Activated T-helper 2 cell treated with anti-CD3 and anti-CD28 coated beads, Interferon-gamma antibody, Interleukin-2, Interleukin-4, amounts not matched to agents 10 μg/mL and 5 μg/mL and 100 μg/mL, durations not matched to agents 14 hours and 24 hours and 36 hours (primary cell): ENCODE results near the gene ANO3. TPM values are rescaled to one million over a fixed set of nuclear protein-coding genes. Genes with fewer than 3 reads are reported as not detected.

Source experiments
- DNase-seq: peaks from one replicate; pipeline ENCODE4 v3.0.0; 2021; ENCODE audit warnings: low spot score
- H3K27ac Mint-ChIP-seq: one replicate; pipeline ENCODE4 v1.8.0; 2021; ENCODE audit warnings: mixed read lengths
- H3K27me3 Mint-ChIP-seq: one replicate; pipeline ENCODE4 v1.8.0; 2021; ENCODE audit warnings: low read depth, mixed read lengths
- H3K36me3 Mint-ChIP-seq: one replicate; pipeline ENCODE4 v1.8.0; 2021; ENCODE audit warnings: low read depth, mixed read lengths
- H3K4me1 Mint-ChIP-seq: one replicate; pipeline ENCODE4 v1.8.0; 2021; ENCODE audit warnings: low read depth, mixed read lengths
- H3K4me3 Mint-ChIP-seq: one replicate; pipeline ENCODE4 v1.8.0; 2021; ENCODE audit warnings: low read depth, mild to moderate bottlenecking, moderate library complexity, mixed read lengths
- H3K9me3 Mint-ChIP-seq: one replicate; pipeline ENCODE4 v1.8.0; 2021; ENCODE audit warnings: mixed read lengths
- intact Hi-C: fragments of 100-400 bp; cut with micrococcal nuclease; formaldehyde crosslinking; loops from one replicate; pipeline ENCODE4 v1.15.1; 2023
- total RNA-seq: library from RNA; stranded (reverse); gene quantifications from 2 replicates; pipeline ENCODE4 v1.2.3, GENCODE V29; 2022

ANO3 gene
- total RNA-seq, 1 donor from 2014 or later = not detected

GRCh38 chr11:26474401-26474800 is 142.5 kb downstream of the ANO3 start:
- DNase-seq = no peak
- Mint-ChIP-seq H3K4me3 (no peak overlapping the region), H3K27ac (no peak overlapping the region), H3K4me1 (no peaks in the 10 kb centered on the region), H3K9me3 (peaks cover 7% of the 10 kb centered on the region), H3K36me3 (no peaks in the 10 kb centered on the region), H3K27me3 (no peaks in the 10 kb centered on the region)
- intact Hi-C loops = no loop called here

GRCh38 chr11:26477396-26477795 is 145.5 kb downstream of the ANO3 start:
- Mint-ChIP-seq H3K9me3 (peaks cover 7% of the 10 kb centered on the region), H3K27me3 (no peaks in the 10 kb centered on the region), H3K36me3 (no peaks in the 10 kb centered on the region), H3K4me3 (no peak overlapping the region), H3K4me1 (no peaks in the 10 kb centered on the region), H3K27ac (no peak overlapping the region)
- intact Hi-C loops = no loop called here
- no peak for DNase-seq

GRCh38 chr11:26478710-26479109 is 146.8 kb downstream of the ANO3 start:
- H3K27ac Mint-ChIP-seq = no peak overlapping the region
- DNase-seq = no peak

GRCh38 chr11:26480041-26480440 is 148.1 kb downstream of the ANO3 start:
- intact Hi-C loops = no loop called here
- H3K4me3 Mint-ChIP-seq = no peak overlapping the region
- no peak for DNase-seq
- H3K27me3 Mint-ChIP-seq = no peaks in the 10 kb centered on the region
- no peaks in the 10 kb centered on the region for H3K4me1 Mint-ChIP-seq
- peaks cover 17% of the 10 kb centered on the region for H3K9me3 Mint-ChIP-seq
- H3K27ac Mint-ChIP-seq = no peak overlapping the region
- no peaks in the 10 kb centered on the region for H3K36me3 Mint-ChIP-seq

More at GRCh38 chr11:26478710-26479109, 146.8 kb downstream of the ANO3 start:
- Mint-ChIP-seq H3K27me3 (no peaks in the 10 kb centered on the region), H3K4me3 (no peak overlapping the region), H3K4me1 (no peaks in the 10 kb centered on the region), H3K36me3 (no peaks in the 10 kb centered on the region), H3K9me3 (peaks cover 13% of the 10 kb centered on the region)
- intact Hi-C loops = no loop called here

GRCh38 chr11:26483108-26483507 is 151.2 kb downstream of the ANO3 start:
- intact Hi-C loops = no loop called here
- no peak overlapping the region for H3K4me3 Mint-ChIP-seq
- no peaks in the 10 kb centered on the region for H3K4me1 Mint-ChIP-seq
- H3K27me3 Mint-ChIP-seq = no peaks in the 10 kb centered on the region
- H3K27ac Mint-ChIP-seq = no peak overlapping the region
- H3K36me3 Mint-ChIP-seq = no peaks in the 10 kb centered on the region
- peaks cover 29% of the 10 kb centered on the region for H3K9me3 Mint-ChIP-seq
- DNase-seq = no peak

GRCh38 chr11:26490546-26490945 is 158.6 kb downstream of the ANO3 start:
- Mint-ChIP-seq H3K27me3 (no peaks in the 10 kb centered on the region), H3K4me3 (no peak overlapping the region), H3K9me3 (peaks cover 25% of the 10 kb centered on the region), H3K4me1 (no peaks in the 10 kb centered on the region), H3K36me3 (no peaks in the 10 kb centered on the region), H3K27ac (no peak overlapping the region)
- intact Hi-C loops = no loop called here
- DNase-seq = no peak

- no peak for DNase-seq
- H3K9me3 Mint-ChIP-seq = peaks cover 13% of the 10 kb centered on the region
- H3K27me3 Mint-ChIP-seq = no peaks in the 10 kb centered on the region
- H3K4me1 Mint-ChIP-seq = no peaks in the 10 kb centered on the region
- H3K36me3 Mint-ChIP-seq = no peaks in the 10 kb centered on the region
- intact Hi-C loops = no loop called here
- no peak overlapping the region for H3K27ac Mint-ChIP-seq
- H3K4me3 Mint-ChIP-seq = no peak overlapping the region
These were observed 161.7 kb downstream of the ANO3 start for GRCh38 chr11:26493616-26494015.

GRCh38 chr11:26507229-26507628 is 175.3 kb downstream of the ANO3 start:
- Mint-ChIP-seq H3K4me3 (no peak overlapping the region), H3K27me3 (no peaks in the 10 kb centered on the region), H3K27ac (no peak overlapping the region), H3K36me3 (no peaks in the 10 kb centered on the region), H3K4me1 (no peaks in the 10 kb centered on the region), H3K9me3 (peaks cover 24% of the 10 kb centered on the region)
- intact Hi-C loops = no loop called here
- DNase-seq = no peak

- no peaks in the 10 kb centered on the region for H3K36me3 Mint-ChIP-seq
- intact Hi-C loops = no loop called here
- H3K27me3 Mint-ChIP-seq = no peaks in the 10 kb centered on the region
- no peak overlapping the region for H3K27ac Mint-ChIP-seq
- no peak for DNase-seq
- H3K9me3 Mint-ChIP-seq = peaks cover 16% of the 10 kb centered on the region
- H3K4me3 Mint-ChIP-seq = no peak overlapping the region
- no peaks in the 10 kb centered on the region for H3K4me1 Mint-ChIP-seq
These were observed 178.2 kb downstream of the ANO3 start for GRCh38 chr11:26510164-26510563.

- no peak for DNase-seq
- intact Hi-C loops = no loop called here
- H3K27ac Mint-ChIP-seq = no peak overlapping the region
- no peaks in the 10 kb centered on the region for H3K36me3 Mint-ChIP-seq
- H3K9me3 Mint-ChIP-seq = peaks cover 16% of the 10 kb centered on the region
- H3K27me3 Mint-ChIP-seq = no peaks in the 10 kb centered on the region
- no peaks in the 10 kb centered on the region for H3K4me1 Mint-ChIP-seq
- H3K4me3 Mint-ChIP-seq = no peak overlapping the region
These were observed 178.8 kb downstream of the ANO3 start for GRCh38 chr11:26510756-26511155.

GRCh38 chr11:26512196-26512595 is 180.3 kb downstream of the ANO3 start:
- H3K4me1 Mint-ChIP-seq = no peaks in the 10 kb centered on the region
- H3K27me3 Mint-ChIP-seq = no peaks in the 10 kb centered on the region
- H3K36me3 Mint-ChIP-seq = no peaks in the 10 kb centered on the region
- no peak overlapping the region for H3K4me3 Mint-ChIP-seq
- DNase-seq = no peak
- intact Hi-C loops = no loop called here
- no peak overlapping the region for H3K27ac Mint-ChIP-seq
- peaks cover 16% of the 10 kb centered on the region for H3K9me3 Mint-ChIP-seq

- Mint-ChIP-seq H3K36me3 (no peaks in the 10 kb centered on the region), H3K9me3 (peaks cover 4% of the 10 kb centered on the region), H3K27ac (no peak overlapping the region), H3K4me1 (no peaks in the 10 kb centered on the region), H3K27me3 (no peaks in the 10 kb centered on the region), H3K4me3 (no peak overlapping the region)
- no peak for DNase-seq
- intact Hi-C loops = no loop called here
These were observed 187.5 kb downstream of the ANO3 start for GRCh38 chr11:26519469-26519868.

GRCh38 chr11:26522912-26523610 is 191.1 kb downstream of the ANO3 start:
- Mint-ChIP-seq H3K36me3 (no peaks in the 10 kb centered on the region), H3K4me1 (no peaks in the 10 kb centered on the region), H3K9me3 (peaks cover 4% of the 10 kb centered on the region), H3K27ac (no peak overlapping the region), H3K27me3 (no peaks in the 10 kb centered on the region), H3K4me3 (no peak overlapping the region)
- intact Hi-C loops = no loop called here
- DNase-seq = no peak

GRCh38 chr11:26527685-26528084 is 195.8 kb downstream of the ANO3 start:
- Mint-ChIP-seq H3K9me3 (no peaks in the 10 kb centered on the region), H3K27me3 (no peaks in the 10 kb centered on the region), H3K4me1 (no peaks in the 10 kb centered on the region), H3K27ac (no peak overlapping the region), H3K4me3 (no peak overlapping the region), H3K36me3 (no peaks in the 10 kb centered on the region)
- DNase-seq = no peak
- intact Hi-C loops = no loop called here
